ENCODE results near the gene ACOX2. TPM values are rescaled to one million over a fixed set of nuclear protein-coding genes. Genes with fewer than 3 reads are reported as not detected.

ACOX2 gene
- total RNA-seq, 1 experiment from 2014 or later = 9.5 TPM

- POLR2A ChIA-PET = no interaction called here
- TF ChIP-seq CTCF (IDR thresholded peaks at IDR 0.05; ENCODE audit: insufficient read depth in 1 of 2, low read depth in 1 of 2, low read length in 1 of 2, severe bottlenecking in 1 of 2, unreplicated experiment in 1 of 2) = no peak
- intact Hi-C loops (cut with micrococcal nuclease; ENCODE audit: unreplicated experiment) = no loop called here
- H3K9me3 ChIP-seq = no peaks in the 10 kb centered on the region
- no peak overlapping the region for H3K4me3 Mint-ChIP-seq (ENCODE audit: unreplicated experiment)
- no peaks in the 10 kb centered on the region for H3K27me3 ChIP-seq (replicated peaks; ENCODE audit: control insufficient read depth, insufficient read depth, low read length)
- H3K4me1 ChIP-seq = peaks cover 9% of the 10 kb centered on the region
- H3K4me3 ChIP-seq (ENCODE audit: low read depth, low read length) = no peak overlapping the region
- no TSS peak for BruUV-seq (replicated peaks)
- H3K27ac Mint-ChIP-seq (ENCODE audit: unreplicated experiment) = no peak overlapping the region
- no peaks in the 10 kb centered on the region for H3K36me3 ChIP-seq (ENCODE audit: control insufficient read depth, insufficient read depth, low read length)
- CTCF ChIA-PET = no interaction called here
- no peaks in the 10 kb centered on the region for H3K9me3 Mint-ChIP-seq (ENCODE audit: unreplicated experiment)
- H3K36me3 Mint-ChIP-seq (ENCODE audit: insufficient read depth, unreplicated experiment) = peaks cover 20% of the 10 kb centered on the region
- no peak for DNase-seq
- no peaks in the 10 kb centered on the region for H3K27me3 Mint-ChIP-seq (ENCODE audit: insufficient read depth, unreplicated experiment)
- H3K4me1 Mint-ChIP-seq (ENCODE audit: low read depth, unreplicated experiment) = no peaks in the 10 kb centered on the region
Measured at GRCh38 chr3:58497097-58497496, 39.9 kb downstream of the ACOX2 start.

- TF ChIP-seq CTCF (IDR thresholded peaks at IDR 0.05; ENCODE audit: insufficient read depth in 1 of 2, low read depth in 1 of 2, low read length in 1 of 2, severe bottlenecking in 1 of 2, unreplicated experiment in 1 of 2) = no peak
- Histone ChIP-seq H3K4me3 (ENCODE audit: low read depth, low read length) (no peak overlapping the region), H3K9me3 (no peaks in the 10 kb centered on the region), H3K36me3 (ENCODE audit: control insufficient read depth, insufficient read depth, low read length) (no peaks in the 10 kb centered on the region), H3K4me1 (peaks cover 9% of the 10 kb centered on the region), H3K27me3 (replicated peaks; ENCODE audit: control insufficient read depth, insufficient read depth, low read length) (no peaks in the 10 kb centered on the region)
- ChIA-PET POLR2A (no interaction called here), CTCF (no interaction called here)
- Mint-ChIP-seq H3K36me3 (ENCODE audit: insufficient read depth, unreplicated experiment) (peaks cover 20% of the 10 kb centered on the region), H3K27ac (ENCODE audit: unreplicated experiment) (no peak overlapping the region), H3K4me1 (ENCODE audit: low read depth, unreplicated experiment) (peaks cover 4% of the 10 kb centered on the region), H3K9me3 (ENCODE audit: unreplicated experiment) (no peaks in the 10 kb centered on the region), H3K4me3 (ENCODE audit: unreplicated experiment) (no peak overlapping the region), H3K27me3 (ENCODE audit: insufficient read depth, unreplicated experiment) (no peaks in the 10 kb centered on the region)
- no TSS peak for BruUV-seq (replicated peaks)
- intact Hi-C loops (cut with micrococcal nuclease; ENCODE audit: unreplicated experiment) = no loop called here
- no peak for DNase-seq
Measured at GRCh38 chr3:58496206-58496857, 40.7 kb downstream of the ACOX2 start.

GRCh38 chr3:58495101-58495500 lies 41.9 kb downstream of the ACOX2 start:
- no peak overlapping the region for H3K27ac Mint-ChIP-seq (ENCODE audit: unreplicated experiment)
- Histone ChIP-seq H3K9me3 (no peaks in the 10 kb centered on the region), H3K4me3 (ENCODE audit: low read depth, low read length) (no peak overlapping the region), H3K4me1 (peaks cover 16% of the 10 kb centered on the region), H3K27me3 (replicated peaks; ENCODE audit: control insufficient read depth, insufficient read depth, low read length) (no peaks in the 10 kb centered on the region), H3K36me3 (ENCODE audit: control insufficient read depth, insufficient read depth, low read length) (no peaks in the 10 kb centered on the region)
- no peak overlapping the region for H3K4me3 Mint-ChIP-seq (ENCODE audit: unreplicated experiment)
- no peak for DNase-seq
- peaks cover 14% of the 10 kb centered on the region for H3K36me3 Mint-ChIP-seq (ENCODE audit: insufficient read depth, unreplicated experiment)
- no peaks in the 10 kb centered on the region for H3K9me3 Mint-ChIP-seq (ENCODE audit: unreplicated experiment)
- H3K27me3 Mint-ChIP-seq (ENCODE audit: insufficient read depth, unreplicated experiment) = no peaks in the 10 kb centered on the region
- H3K4me1 Mint-ChIP-seq (ENCODE audit: low read depth, unreplicated experiment) = peaks cover 7% of the 10 kb centered on the region
- no TSS peak for BruUV-seq (replicated peaks)
- ChIA-PET POLR2A (no interaction called here), CTCF (interaction anchor here (1.1 kb wide), 1 partner anchor 37 kb away, joined by 3 read pairs; no protein-coding TSS in a partner anchor)
- no peak for TF ChIP-seq CTCF (IDR thresholded peaks at IDR 0.05; ENCODE audit: insufficient read depth in 1 of 2, low read depth in 1 of 2, low read length in 1 of 2, severe bottlenecking in 1 of 2, unreplicated experiment in 1 of 2)
- intact Hi-C loops (cut with micrococcal nuclease; ENCODE audit: unreplicated experiment) = no loop called here

All from Caco-2 (cell line).